HepG2 (cell line): ENCODE measurements around the gene ARHGAP23.

Experiments
- CC2D1A ChIP-seq: sonication (generic); formaldehyde crosslinking; IDR thresholded peaks from 2 replicates; pipeline ENCODE4 v1.8.1; 2023; ENCODE audit warnings: mild to moderate bottlenecking, missing genetic modification reagents
- CHD4 ChIP-seq: fragments of 200-600 bp; sonication (generic); IDR thresholded peaks from 2 replicates; pipeline ENCODE4 v1.7.0; 2017; ENCODE audit warnings: mild to moderate bottlenecking, low read length, borderline replicate concordance
- EZH2 ChIP-seq: conservative IDR thresholded peaks from 2 replicates; pipeline ENCODE4 v1.6.1; 2012; ENCODE audit warnings: mild to moderate bottlenecking, low read depth, low read length, moderate library complexity
- LRRFIP1 ChIP-seq: sonication (generic); formaldehyde crosslinking; conservative IDR thresholded peaks from 2 replicates; pipeline ENCODE4 v1.4.0; 2020; ENCODE audit warnings: missing genetic modification reagents
- NR1H2 ChIP-seq: sonication (generic); formaldehyde crosslinking; IDR thresholded peaks from 2 replicates; pipeline ENCODE4 v1.8.1; 2022; ENCODE audit warnings: low read depth, missing genetic modification reagents, borderline replicate concordance
- POLR2A ChIP-seq, 2 experiments: IDR thresholded peaks; 2 replicates each; pipeline ENCODE4 v1.6.1; 2011; ENCODE audit warnings: low read depth in 2 of 2, low read length in 2 of 2, mild to moderate bottlenecking in 1 of 2, moderate library complexity in 1 of 2; ENCODE audit not compliant: insufficient read depth in 1 of 2
- SRF ChIP-seq: IDR thresholded peaks from 2 replicates; pipeline ENCODE4 v1.6.1; 2011; ENCODE audit warnings: mild to moderate bottlenecking, low read depth, low read length, moderate library complexity
- TRAFD1 ChIP-seq: sonication (generic); formaldehyde crosslinking; IDR thresholded peaks from 2 replicates; pipeline ENCODE4 v1.5.1; 2020; ENCODE audit warnings: missing genetic modification reagents, mild to moderate bottlenecking, borderline replicate concordance
- TF ChIP-seq, protein P1 (sequence below): sonication (generic); formaldehyde crosslinking; IDR thresholded peaks from 2 replicates; pipeline ENCODE4 v1.9.0; 2021; ENCODE audit warnings: missing genetic modification reagents, mild to moderate bottlenecking, borderline replicate concordance

DNA sequence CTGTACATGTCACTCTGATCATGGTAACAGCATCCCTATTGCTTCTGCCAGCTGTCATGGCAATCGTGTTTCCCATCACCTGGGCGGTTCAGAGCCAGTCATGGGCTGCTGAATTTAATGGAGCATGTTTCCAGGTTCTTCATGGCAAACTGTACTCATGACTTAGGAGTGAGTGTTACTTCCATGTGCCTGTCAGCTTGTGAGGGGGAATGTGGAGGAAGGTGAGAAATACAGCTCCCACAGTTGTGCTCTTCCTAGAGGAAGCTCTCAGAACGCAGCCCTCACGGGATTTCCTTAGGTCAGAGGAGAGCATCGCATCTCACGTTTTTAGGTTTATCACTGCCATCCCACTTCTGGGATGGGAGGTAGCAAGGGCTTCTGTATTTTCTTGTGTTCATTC, 28.0 kb upstream of the ARHGAP23 start:
- TF ChIP-seq LRRFIP1 (CRISPR knock-in tag) (no peak), NR1H2 (CRISPR knock-in tag) (no peak), SRF (no peak), EZH2 (no peak), CHD4 (no peak), CC2D1A (CRISPR knock-in tag) (no peak), POLR2A (IDR thresholded peaks at IDR 0.05; ENCODE audit: insufficient read depth in 1 of 2, low read depth in 2 of 2, low read length in 2 of 2) (no peak), TRAFD1 (CRISPR knock-in tag) (no peak)
- TF ChIP-seq, protein P1, sequence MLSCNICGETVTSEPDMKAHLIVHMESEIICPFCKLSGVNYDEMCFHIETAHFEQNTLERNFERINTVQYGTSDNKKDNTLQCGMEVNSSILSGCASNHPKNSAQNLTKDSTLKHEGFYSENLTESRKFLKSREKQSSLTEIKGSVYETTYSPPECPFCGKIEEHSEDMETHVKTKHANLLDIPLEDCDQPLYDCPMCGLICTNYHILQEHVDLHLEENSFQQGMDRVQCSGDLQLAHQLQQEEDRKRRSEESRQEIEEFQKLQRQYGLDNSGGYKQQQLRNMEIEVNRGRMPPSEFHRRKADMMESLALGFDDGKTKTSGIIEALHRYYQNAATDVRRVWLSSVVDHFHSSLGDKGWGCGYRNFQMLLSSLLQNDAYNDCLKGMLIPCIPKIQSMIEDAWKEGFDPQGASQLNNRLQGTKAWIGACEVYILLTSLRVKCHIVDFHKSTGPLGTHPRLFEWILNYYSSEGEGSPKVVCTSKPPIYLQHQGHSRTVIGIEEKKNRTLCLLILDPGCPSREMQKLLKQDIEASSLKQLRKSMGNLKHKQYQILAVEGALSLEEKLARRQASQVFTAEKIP, result no peak
